PC-9 (cell line): ENCODE results near the gene SELENOT. TPM values are rescaled to one million over a fixed set of nuclear protein-coding genes. Genes with fewer than 3 reads are reported as not detected.

Experiments used
- BruUV-seq: library from RNA; stranded (reverse); fragments of 400-500 nt; replicated peaks from 2 replicates; lab custom pipeline; 2021; lab: Mats Ljungman, UMichigan
- CTCF ChIA-PET: fragments of 300-600 bp; sonication (Branson Sonifier 250); formaldehyde crosslinking; loops from one replicate; lab custom pipeline; 2022; ENCODE audit warnings: antibody characterized with exemption; lab: Charles Lee
- POLR2A ChIA-PET: fragments of 300-600 bp; sonication (Branson Sonifier 250); formaldehyde crosslinking; loops from one replicate; lab custom pipeline; 2022; ENCODE audit warnings: antibody characterized with exemption; ENCODE audit not compliant: unreplicated experiment; lab: Charles Lee
- DNase-seq, 2 experiments: peaks; one replicate each; pipeline versions ENCODE4 v3.0.0 to v3.0.0-alpha.2; 2015 to 2022; ENCODE audit warnings: mixed read lengths in 1 of 2
- H2AFZ ChIP-seq: fragments of 200-600 bp; sonication (generic); 2 replicates; pipeline ENCODE4 v1.8.1; 2017; ENCODE audit warnings: antibody characterized with exemption
- H3F3A ChIP-seq: fragments of 200-600 bp; sonication (generic); 2 replicates; pipeline ENCODE4 v1.8.1; 2017; ENCODE audit warnings: antibody characterized with exemption, mild to moderate bottlenecking, low read depth; ENCODE audit not compliant: insufficient read depth
- H3K27ac ChIP-seq: fragments of 200-600 bp; sonication (generic); 2 replicates; pipeline ENCODE4 v1.6.1; 2016; ENCODE audit warnings: mixed run types
- H3K27me3 ChIP-seq: fragments of 200-600 bp; sonication (generic); 2 replicates; pipeline ENCODE4 v1.6.1; 2016; ENCODE audit warnings: low read depth, mixed run types; ENCODE audit not compliant: insufficient read depth
- H3K36me3 ChIP-seq: fragments of 200-600 bp; sonication (generic); 2 replicates; pipeline ENCODE4 v1.6.1; 2016; ENCODE audit warnings: low read depth, mixed run types
- H3K4me1 ChIP-seq: fragments of 200-600 bp; sonication (generic); replicated peaks from 2 replicates; pipeline ENCODE4 v1.6.1; 2016; ENCODE audit warnings: mixed run types; ENCODE audit not compliant: insufficient read depth
- H3K4me2 ChIP-seq: fragments of 200-600 bp; sonication (generic); 2 replicates; pipeline ENCODE4 v1.6.1; 2017; ENCODE audit warnings: mixed run types
- H3K4me3 ChIP-seq: fragments of 200-600 bp; sonication (generic); 2 replicates; pipeline ENCODE4 v1.6.1; 2016; ENCODE audit warnings: mixed run types
- H3K79me2 ChIP-seq: fragments of 200-600 bp; sonication (generic); 2 replicates; pipeline ENCODE4 v1.6.1; 2017; ENCODE audit warnings: low read depth, mixed run types
- H3K9me2 ChIP-seq: fragments of 200-600 bp; sonication (generic); 2 replicates; pipeline ENCODE4 v1.8.1; 2017; ENCODE audit warnings: mild to moderate bottlenecking; ENCODE audit not compliant: insufficient read depth
- H3K9me3 ChIP-seq: fragments of 200-600 bp; sonication (generic); 2 replicates; pipeline ENCODE4 v1.8.1; 2016; ENCODE audit warnings: low read depth; ENCODE audit not compliant: insufficient read depth
- H4K20me1 ChIP-seq: fragments of 200-600 bp; sonication (generic); 2 replicates; pipeline ENCODE4 v1.8.1; 2017; ENCODE audit not compliant: insufficient read depth
- EZH2 ChIP-seq: fragments of 200-600 bp; sonication (generic); IDR thresholded peaks from 2 replicates; pipeline ENCODE4 v1.8.0; 2017; ENCODE audit warnings: antibody characterized with exemption, low read depth
- intact Hi-C: fragments of 100-400 bp; cut with micrococcal nuclease; formaldehyde crosslinking; loops from one replicate; pipeline ENCODE4 v1.10.0; 2022; ENCODE audit not compliant: unreplicated experiment
- total RNA-seq: library from RNA; stranded (reverse); gene quantifications from 2 replicates; pipeline ENCODE4 v1.2.3, GENCODE V29; 2021
- TF ChIP-seq, protein P1 (sequence below): fragments of 200-600 bp; sonication (generic); conservative IDR thresholded peaks from 2 replicates; pipeline ENCODE4 v1.6.1; 2017; ENCODE audit warnings: mixed run types, antibody characterized with exemption, mild to moderate bottlenecking, moderate library complexity

The SELENOT gene
- total RNA-seq, 1 experiment from 2014 or later = 84.1 TPM

DNA sequence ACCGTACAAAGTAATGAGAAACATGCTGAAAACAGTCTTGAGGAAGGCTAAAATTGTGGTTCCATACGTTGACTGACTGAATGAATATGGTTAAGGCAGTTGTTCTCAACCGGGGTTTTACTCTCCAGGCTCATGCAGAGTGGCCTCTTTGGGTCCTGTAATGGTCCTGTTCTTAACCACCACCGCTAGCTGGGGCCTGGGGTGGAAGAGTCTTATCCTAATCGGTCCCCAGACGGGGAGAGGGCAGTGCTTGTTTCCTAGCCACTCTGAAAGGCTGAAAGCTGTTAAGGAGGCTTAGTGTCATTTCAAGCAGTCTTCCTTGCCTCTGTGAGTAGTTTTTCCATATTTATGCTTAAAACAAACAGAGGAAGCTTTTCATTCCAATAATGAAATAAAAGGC is 32.0 kb downstream of the SELENOT start:
- Histone ChIP-seq H3K9me2 (no peaks in the 10 kb centered on the region), H3K27ac (no peak overlapping the region), H4K20me1 (no peaks in the 10 kb centered on the region), H3F3A (no peaks in the 10 kb centered on the region), H3K4me3 (no peak overlapping the region), H3K4me2 (no peak overlapping the region), H3K4me1 (no peaks in the 10 kb centered on the region), H3K36me3 (no peaks in the 10 kb centered on the region), H3K9me3 (no peaks in the 10 kb centered on the region), H3K79me2 (no peaks in the 10 kb centered on the region), H3K27me3 (no peaks in the 10 kb centered on the region), H2AFZ (no peak overlapping the region)
- no TSS peak for BruUV-seq
- ChIA-PET POLR2A (no interaction called here), CTCF (interaction anchor here (0.6 kb wide), 2 partner anchors 221 to 474 kb away, joined by 7 read pairs; no protein-coding TSS in a partner anchor)
- TF ChIP-seq, protein P1, sequence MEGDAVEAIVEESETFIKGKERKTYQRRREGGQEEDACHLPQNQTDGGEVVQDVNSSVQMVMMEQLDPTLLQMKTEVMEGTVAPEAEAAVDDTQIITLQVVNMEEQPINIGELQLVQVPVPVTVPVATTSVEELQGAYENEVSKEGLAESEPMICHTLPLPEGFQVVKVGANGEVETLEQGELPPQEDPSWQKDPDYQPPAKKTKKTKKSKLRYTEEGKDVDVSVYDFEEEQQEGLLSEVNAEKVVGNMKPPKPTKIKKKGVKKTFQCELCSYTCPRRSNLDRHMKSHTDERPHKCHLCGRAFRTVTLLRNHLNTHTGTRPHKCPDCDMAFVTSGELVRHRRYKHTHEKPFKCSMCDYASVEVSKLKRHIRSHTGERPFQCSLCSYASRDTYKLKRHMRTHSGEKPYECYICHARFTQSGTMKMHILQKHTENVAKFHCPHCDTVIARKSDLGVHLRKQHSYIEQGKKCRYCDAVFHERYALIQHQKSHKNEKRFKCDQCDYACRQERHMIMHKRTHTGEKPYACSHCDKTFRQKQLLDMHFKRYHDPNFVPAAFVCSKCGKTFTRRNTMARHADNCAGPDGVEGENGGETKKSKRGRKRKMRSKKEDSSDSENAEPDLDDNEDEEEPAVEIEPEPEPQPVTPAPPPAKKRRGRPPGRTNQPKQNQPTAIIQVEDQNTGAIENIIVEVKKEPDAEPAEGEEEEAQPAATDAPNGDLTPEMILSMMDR = no peak
- TF ChIP-seq EZH2 = no peak
- DNase-seq = no peak
- intact Hi-C loops = no loop called here

DNA sequence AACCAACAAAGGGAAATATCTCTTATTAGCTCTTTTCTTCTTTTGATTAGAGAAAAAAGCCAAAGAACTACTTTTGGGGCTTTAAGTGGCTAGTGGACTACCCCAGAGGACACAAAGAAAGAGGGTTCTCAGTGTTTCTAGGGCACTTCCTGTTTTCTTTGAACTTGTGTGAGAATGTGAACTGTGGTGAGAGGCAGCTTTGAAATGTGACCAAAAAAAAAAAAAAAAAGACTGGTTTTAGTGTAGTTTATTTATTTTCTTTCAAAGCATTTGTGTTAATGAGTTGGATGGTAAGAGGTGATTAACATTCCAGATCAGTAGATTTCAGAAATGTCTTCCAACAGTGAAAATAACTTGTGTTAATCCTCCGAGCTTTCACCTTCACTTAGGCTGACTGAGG is 32.4 kb downstream of the SELENOT start:
- intact Hi-C loops = no loop called here
- Histone ChIP-seq H3K27me3 (no peaks in the 10 kb centered on the region), H2AFZ (no peak overlapping the region), H3K9me2 (no peaks in the 10 kb centered on the region), H4K20me1 (no peaks in the 10 kb centered on the region), H3K4me3 (no peak overlapping the region), H3K36me3 (no peaks in the 10 kb centered on the region), H3K4me1 (no peaks in the 10 kb centered on the region), H3K27ac (no peak overlapping the region), H3K9me3 (no peaks in the 10 kb centered on the region), H3F3A (no peaks in the 10 kb centered on the region), H3K4me2 (no peak overlapping the region), H3K79me2 (no peaks in the 10 kb centered on the region)
- ChIA-PET POLR2A (no interaction called here), CTCF (interaction anchor here (0.6 kb wide), 2 partner anchors 220 to 474 kb away, joined by 7 read pairs; no protein-coding TSS in a partner anchor)
- no peak for DNase-seq
- TF ChIP-seq EZH2 = no peak
- TF ChIP-seq, protein P1 = no peak
- no TSS peak for BruUV-seq

DNA sequence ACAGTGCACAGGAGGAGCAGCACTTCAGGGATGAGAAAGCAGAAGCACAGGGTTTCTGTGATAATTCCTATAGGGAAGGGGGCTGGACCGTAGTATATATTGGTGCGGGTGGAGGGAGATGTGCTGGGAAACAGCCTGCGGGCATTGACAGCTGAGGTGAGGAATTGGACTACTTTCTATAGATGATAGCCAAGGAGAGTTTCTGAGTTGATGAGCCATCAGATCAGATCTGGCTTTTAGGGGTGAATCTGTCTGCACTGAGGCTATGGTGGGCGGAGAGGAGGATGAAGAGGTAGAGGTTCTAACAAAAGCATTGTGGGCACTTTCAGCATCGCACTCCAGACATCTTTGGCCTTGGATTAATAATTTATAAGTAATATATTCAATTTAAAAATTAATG is 33.1 kb downstream of the SELENOT start:
- CTCF ChIA-PET = no interaction called here

More for the DNA sequence above, 33.1 kb downstream of the SELENOT start:
- no peaks in the 10 kb centered on the region for H3K9me2 ChIP-seq
- no peaks in the 10 kb centered on the region for H3K79me2 ChIP-seq
- no TSS peak for BruUV-seq
- POLR2A ChIA-PET = no interaction called here
- H3K9me3 ChIP-seq = no peaks in the 10 kb centered on the region
- TF ChIP-seq EZH2 = no peak
- TF ChIP-seq, protein P1 = no peak
- no peak overlapping the region for H3K4me3 ChIP-seq
- no peak overlapping the region for H2AFZ ChIP-seq
- intact Hi-C loops = no loop called here
- no peak for DNase-seq
- no peaks in the 10 kb centered on the region for H3K36me3 ChIP-seq
- no peaks in the 10 kb centered on the region for H3K4me1 ChIP-seq
- H3F3A ChIP-seq = no peaks in the 10 kb centered on the region
- no peaks in the 10 kb centered on the region for H3K27me3 ChIP-seq
- H4K20me1 ChIP-seq = no peaks in the 10 kb centered on the region
- no peak overlapping the region for H3K27ac ChIP-seq
- H3K4me2 ChIP-seq = no peak overlapping the region
